ENCODE data around the gene KLHDC4. TPM values are rescaled to one million over a fixed set of nuclear protein-coding genes. Genes with fewer than 3 reads are reported as not detected.

Gene KLHDC4
- total RNA-seq, 1 experiment from 2014 or later = 36.3 TPM

DNA sequence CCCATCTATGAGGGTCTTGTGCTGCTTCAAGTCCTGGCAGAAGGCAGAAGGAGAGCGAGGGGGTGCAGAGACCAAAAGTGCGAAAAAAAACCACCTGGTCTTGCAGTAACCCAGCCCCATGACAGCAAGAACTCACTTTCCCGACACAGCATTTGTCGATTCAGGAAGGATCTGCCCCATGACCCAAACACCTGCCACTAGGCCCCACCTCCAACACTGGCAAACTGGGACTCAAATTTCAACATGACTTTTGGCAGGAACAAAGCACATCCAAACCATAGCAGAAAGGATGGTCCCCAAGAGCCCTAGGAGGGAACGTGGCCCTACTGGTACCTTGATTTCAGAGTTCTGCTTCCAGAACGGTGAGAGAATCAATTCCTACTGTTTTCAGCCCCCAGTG is 34.7 kb upstream of the KLHDC4 start:
- Histone ChIP-seq H4K20me1 (ENCODE audit: low read length) (no peaks in the 10 kb centered on the region), H3K4me3 (ENCODE audit: low read length) (no peak overlapping the region), H3K9me3 (ENCODE audit: low read length) (no peaks in the 10 kb centered on the region), H3K4me1 (ENCODE audit: insufficient read depth, low read length) (no peaks in the 10 kb centered on the region), H3K79me2 (ENCODE audit: low read length) (no peaks in the 10 kb centered on the region), H3K9me2 (replicated peaks; ENCODE audit: low read length) (no peaks in the 10 kb centered on the region), H3K27ac (ENCODE audit: low read length) (no peak overlapping the region), H3K4me2 (ENCODE audit: low read length) (no peak overlapping the region), H3K27me3 (ENCODE audit: low read length) (no peaks in the 10 kb centered on the region), H3K9ac (ENCODE audit: low read length) (no peak overlapping the region), H3K36me3 (ENCODE audit: low read depth, low read length) (no peaks in the 10 kb centered on the region), H2AFZ (ENCODE audit: low read length) (no peak overlapping the region), H3F3A (ENCODE audit: low read length, unreplicated experiment) (no peaks in the 10 kb centered on the region)
- TF ChIP-seq EZH2 (IDR thresholded peaks at IDR 0.05; ENCODE audit: low read length, unreplicated experiment) (no peak), CTCF (conservative IDR thresholded peaks at IDR 0.05; ENCODE audit: low read depth, low read length) (no peak), EZH2phosphoT487 (IDR thresholded peaks at IDR 0.05; ENCODE audit: borderline replicate concordance, low read length) (no peak)
- no peak for DNase-seq
- no peak for ATAC-seq
- POLR2A ChIA-PET (ENCODE audit: unreplicated experiment) = no interaction called here
- intact Hi-C loops (cut with micrococcal nuclease) = no loop called here
- BruUV-seq (replicated peaks) = no TSS peak
- CTCF ChIA-PET = no interaction called here

DNA sequence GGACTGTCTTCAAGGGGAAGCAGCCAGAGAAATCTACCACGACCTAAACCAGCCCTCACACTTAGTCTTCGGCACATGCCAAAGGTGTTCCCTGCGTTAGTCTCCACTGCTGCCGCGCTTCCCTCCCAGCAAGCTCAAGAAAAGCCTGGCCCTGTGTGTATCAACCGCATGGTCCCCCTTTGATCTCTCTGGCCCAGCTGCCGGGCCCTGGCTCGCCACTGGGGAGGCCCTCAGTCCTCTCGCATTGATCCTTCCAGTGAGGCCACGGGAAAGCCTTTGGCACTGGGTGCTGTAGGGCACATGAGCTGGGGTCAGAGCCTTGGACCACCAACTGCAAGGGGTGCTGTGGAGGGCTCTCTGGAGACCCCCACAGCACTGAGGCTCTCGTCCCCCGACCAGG is 29.6 kb upstream of the KLHDC4 start:
- H3K4me3 ChIP-seq (ENCODE audit: low read length) = no peak overlapping the region
- DNase-seq (no peak), ATAC-seq (no peak)
- no peak for TF ChIP-seq EZH2phosphoT487 (IDR thresholded peaks at IDR 0.05; ENCODE audit: borderline replicate concordance, low read length)
- no peak for TF ChIP-seq CTCF (conservative IDR thresholded peaks at IDR 0.05; ENCODE audit: low read depth, low read length)
- no peak for TF ChIP-seq EZH2 (IDR thresholded peaks at IDR 0.05; ENCODE audit: low read length, unreplicated experiment)
- H3K9me3 ChIP-seq (ENCODE audit: low read length) = no peaks in the 10 kb centered on the region
- H3K36me3 ChIP-seq (ENCODE audit: low read depth, low read length) = no peaks in the 10 kb centered on the region
- CTCF ChIA-PET = no interaction called here
- H4K20me1 ChIP-seq (ENCODE audit: low read length) = no peaks in the 10 kb centered on the region
- BruUV-seq (replicated peaks) = no TSS peak
- no peaks in the 10 kb centered on the region for H3F3A ChIP-seq (ENCODE audit: low read length, unreplicated experiment)
- POLR2A ChIA-PET (ENCODE audit: unreplicated experiment) = no interaction called here
- intact Hi-C loops (cut with micrococcal nuclease) = no loop called here
- H3K9me2 ChIP-seq (replicated peaks; ENCODE audit: low read length) = no peaks in the 10 kb centered on the region
- H2AFZ ChIP-seq (ENCODE audit: low read length) = no peak overlapping the region
- H3K27me3 ChIP-seq (ENCODE audit: low read length) = no peaks in the 10 kb centered on the region
- no peak overlapping the region for H3K4me2 ChIP-seq (ENCODE audit: low read length)
- no peak overlapping the region for H3K27ac ChIP-seq (ENCODE audit: low read length)
- peaks cover 6% of the 10 kb centered on the region for H3K4me1 ChIP-seq (ENCODE audit: insufficient read depth, low read length)
- no peak overlapping the region for H3K9ac ChIP-seq (ENCODE audit: low read length)
- no peaks in the 10 kb centered on the region for H3K79me2 ChIP-seq (ENCODE audit: low read length)

GRCh38 chr16:87794485-87795078 is 28.8 kb upstream of the KLHDC4 start:
- intact Hi-C loops (cut with micrococcal nuclease) = no loop called here
- no peaks in the 10 kb centered on the region for H3K36me3 ChIP-seq (ENCODE audit: low read depth, low read length)
- no peak overlapping the region for H2AFZ ChIP-seq (ENCODE audit: low read length)
- no peak overlapping the region for H3K4me3 ChIP-seq (ENCODE audit: low read length)
- no peak for DNase-seq
- H3F3A ChIP-seq (ENCODE audit: low read length, unreplicated experiment) = no peaks in the 10 kb centered on the region
- H3K27me3 ChIP-seq (ENCODE audit: low read length) = no peaks in the 10 kb centered on the region
- H3K4me2 ChIP-seq (ENCODE audit: low read length) = no peak overlapping the region
- H3K9me3 ChIP-seq (ENCODE audit: low read length) = no peaks in the 10 kb centered on the region
- H3K9ac ChIP-seq (ENCODE audit: low read length) = no peak overlapping the region
- no peaks in the 10 kb centered on the region for H3K9me2 ChIP-seq (replicated peaks; ENCODE audit: low read length)
- BruUV-seq (replicated peaks) = no TSS peak
- POLR2A ChIA-PET (ENCODE audit: unreplicated experiment) = no interaction called here
- TF ChIP-seq EZH2phosphoT487 (IDR thresholded peaks at IDR 0.05; ENCODE audit: borderline replicate concordance, low read length) = no peak
- TF ChIP-seq CTCF (conservative IDR thresholded peaks at IDR 0.05; ENCODE audit: low read depth, low read length) = no peak
- no peak for TF ChIP-seq EZH2 (IDR thresholded peaks at IDR 0.05; ENCODE audit: low read length, unreplicated experiment)
- ATAC-seq = no peak
- no peaks in the 10 kb centered on the region for H3K79me2 ChIP-seq (ENCODE audit: low read length)
- no peak overlapping the region for H3K27ac ChIP-seq (ENCODE audit: low read length)
- H4K20me1 ChIP-seq (ENCODE audit: low read length) = no peaks in the 10 kb centered on the region
- CTCF ChIA-PET = no interaction called here
- peaks cover 14% of the 10 kb centered on the region for H3K4me1 ChIP-seq (ENCODE audit: insufficient read depth, low read length)
